NT2/D1 (cell line): ENCODE results near the gene POU2AF1.

Experiments
- SUZ12 ChIP-seq: IDR thresholded peaks from 2 replicates; pipeline ENCODE4 v1.6.1; 2011; ENCODE audit not compliant: insufficient read length, insufficient read depth; ENCODE audit errors: extremely low read depth
- YY1 ChIP-seq: IDR thresholded peaks from 2 replicates; pipeline ENCODE4 v1.6.1; 2011; ENCODE audit not compliant: insufficient read length, insufficient read depth
- ZNF274 ChIP-seq: IDR thresholded peaks from 2 replicates; pipeline ENCODE4 v1.6.1; 2011; ENCODE audit warnings: mild to moderate bottlenecking, low read depth, low read length

DNA sequence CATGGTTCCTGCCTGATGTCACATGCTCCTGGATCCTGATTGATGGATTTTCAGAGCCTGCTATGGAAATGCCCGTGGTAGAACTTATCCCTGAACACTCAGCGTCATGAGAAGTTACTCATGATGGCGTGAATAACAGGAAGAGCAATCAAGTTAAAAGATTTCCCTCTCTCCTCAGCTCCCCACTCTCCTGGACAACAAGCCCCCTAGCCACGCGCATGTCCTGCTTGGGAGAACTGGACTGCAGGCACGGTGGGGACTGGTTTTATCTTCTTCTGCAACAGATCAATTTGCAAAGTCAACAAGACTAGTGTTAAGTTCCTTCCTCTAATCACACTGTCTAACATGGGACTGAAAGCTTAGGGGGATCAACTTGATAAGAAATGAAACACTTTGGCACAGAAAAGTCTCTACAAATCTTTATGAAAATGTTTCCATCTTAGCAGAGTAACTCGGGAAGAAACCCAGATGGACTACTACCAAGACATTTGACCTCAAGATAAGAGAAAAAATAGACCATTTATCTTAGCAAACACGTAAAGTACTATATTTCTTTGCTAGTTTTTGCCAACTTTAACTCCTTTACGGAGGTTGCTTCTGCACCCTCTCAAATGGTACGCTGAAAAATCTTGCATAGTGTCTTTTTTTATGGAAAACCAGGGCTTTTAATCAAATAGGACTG lies 27.6 kb downstream of the POU2AF1 start:
- TF ChIP-seq ZNF274 = no peak
- no peak for TF ChIP-seq YY1
- no peak for TF ChIP-seq SUZ12
